ENCODE measurements around the gene FAM240A.
"Not testable (repeated sequence)": the region's sequence is repeated elsewhere in the genome, so short reads cannot be mapped to it uniquely, and the experiment has no call there.

Gene FAM240A

GRCh38 chr3:46586738-46587246 is 25.5 kb upstream of the FAM240A start:
- DNase-seq (ENCODE audit: low read depth), result no peak

- not testable (repeated sequence) for DNase-seq (ENCODE audit: low read depth)
Observed at GRCh38 chr3:46587268-46587667, 25.1 kb upstream of the FAM240A start.

DNA sequence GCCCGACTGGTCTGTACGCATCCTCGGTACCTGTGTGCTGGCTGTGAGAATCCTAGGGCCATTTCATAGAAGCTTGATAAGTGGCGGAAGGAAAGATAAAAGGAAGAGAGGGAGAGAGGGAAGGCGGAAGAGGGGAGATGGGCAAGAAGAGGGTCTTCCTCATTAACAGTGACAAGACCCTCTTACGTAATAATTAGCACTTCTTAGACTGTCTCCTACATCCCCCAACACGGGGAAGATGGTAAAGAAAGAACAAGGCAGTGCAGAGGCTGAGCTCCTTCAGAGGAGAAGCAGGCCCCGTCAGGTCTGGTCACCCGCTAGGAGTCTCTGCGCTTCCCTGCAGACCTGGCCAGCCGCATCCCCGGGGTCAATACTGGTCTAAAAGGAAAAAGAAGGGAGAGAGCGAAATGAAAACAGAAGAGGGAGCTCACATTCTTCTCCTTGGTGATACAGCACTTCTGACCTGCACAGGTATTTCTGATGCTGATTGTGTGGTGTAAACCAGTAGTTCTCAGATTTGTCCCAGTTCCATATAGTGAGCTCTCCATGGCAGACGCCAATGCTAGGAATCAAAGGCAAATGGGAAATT is 19.0 kb upstream of the FAM240A start:
- no peak for DNase-seq (ENCODE audit: low read depth)

- DNase-seq (ENCODE audit: low read depth), result no peak
Observed at GRCh38 chr3:46593979-46594378, 18.3 kb upstream of the FAM240A start.

DNA sequence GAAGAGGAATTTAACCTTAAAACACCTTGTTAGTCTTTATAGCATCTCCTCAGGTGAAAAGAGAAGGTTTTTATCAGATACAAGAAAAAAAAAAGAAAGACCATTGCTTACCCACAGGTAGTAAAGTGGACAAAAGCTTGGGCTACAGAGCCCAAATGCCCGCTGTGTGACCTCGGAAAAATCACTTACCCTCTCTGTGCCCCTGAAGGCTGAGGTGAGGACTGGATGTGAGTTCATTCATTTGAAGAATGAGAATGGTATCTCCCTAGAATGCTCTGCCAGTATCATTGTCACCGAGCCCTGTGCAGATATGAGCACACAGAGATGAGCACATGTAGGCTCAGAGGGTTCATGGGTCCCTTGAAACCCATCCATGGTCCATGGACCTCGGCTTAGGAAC is 17.6 kb upstream of the FAM240A start:
- DNase-seq (ENCODE audit: low read depth), result no peak

DNA sequence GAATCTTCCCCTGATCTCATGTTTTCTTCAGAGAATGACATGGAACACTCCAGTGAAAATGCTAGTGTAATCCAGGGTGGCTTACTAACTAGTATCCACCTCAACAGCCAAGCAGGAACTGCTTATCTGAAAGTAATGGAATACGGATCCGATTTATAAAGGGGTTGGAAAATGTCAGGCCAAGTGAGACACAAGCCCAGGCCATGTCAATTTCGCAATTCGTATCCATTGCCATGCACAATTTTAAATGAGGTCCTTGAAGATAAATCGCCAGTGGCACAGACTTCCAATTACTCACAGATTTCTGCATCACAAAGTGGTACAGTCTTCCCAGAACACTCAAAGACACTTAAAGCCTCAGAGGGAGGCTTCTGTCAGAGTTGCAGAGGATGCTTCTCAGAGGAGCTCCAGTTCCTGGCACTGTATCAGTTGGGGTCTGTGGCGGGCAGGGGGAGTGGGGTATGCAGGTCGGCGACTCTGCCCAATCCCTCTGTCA is 16.5 kb upstream of the FAM240A start:
- no peak for DNase-seq (ENCODE audit: low read depth)

GRCh38 chr3:46599590-46599989 is 12.7 kb upstream of the FAM240A start:
- DNase-seq (ENCODE audit: low read depth), result no peak

DNA sequence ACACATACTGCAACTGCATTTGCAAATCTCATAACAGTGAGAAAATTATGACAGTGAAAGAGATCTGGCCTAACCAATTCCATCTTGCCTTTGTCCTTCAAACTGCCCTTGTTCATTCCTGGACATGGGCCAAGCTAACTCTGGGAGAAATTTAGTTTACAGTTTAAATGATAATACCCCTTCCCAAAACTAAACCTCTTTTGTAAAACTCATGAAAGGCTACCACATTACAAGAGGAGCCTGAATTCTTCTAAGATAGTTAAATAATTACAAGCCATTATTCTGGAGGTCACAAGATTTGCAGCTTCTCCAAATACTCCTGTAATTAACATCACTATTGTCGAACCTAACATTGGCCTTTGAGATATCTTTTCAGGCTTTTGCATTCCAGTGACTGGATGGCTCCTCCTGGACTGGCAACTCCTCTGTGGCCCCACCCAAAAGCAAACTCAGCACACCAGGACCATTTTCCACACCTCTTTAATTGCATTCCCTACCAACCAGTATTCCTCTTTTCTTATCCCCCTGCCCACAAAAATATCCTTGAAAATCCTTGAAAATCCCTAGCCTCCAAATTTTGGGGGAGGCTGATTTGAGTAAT is 8.8 kb upstream of the FAM240A start:
- DNase-seq (ENCODE audit: low read depth), result no peak

- DNase-seq (ENCODE audit: low read depth), result no peak
Observed at GRCh38 chr3:46604127-46604526, 8.2 kb upstream of the FAM240A start.

- DNase-seq (ENCODE audit: low read depth), result no peak
Observed at GRCh38 chr3:46607603-46608028, 4.7 kb upstream of the FAM240A start.

GRCh38 chr3:46609212-46609721 is 3.1 kb upstream of the FAM240A start:
- no peak for DNase-seq (ENCODE audit: low read depth)

- no peak for DNase-seq (ENCODE audit: low read depth)
Observed at GRCh38 chr3:46609944-46610722, 2.2 kb upstream of the FAM240A start.

DNA sequence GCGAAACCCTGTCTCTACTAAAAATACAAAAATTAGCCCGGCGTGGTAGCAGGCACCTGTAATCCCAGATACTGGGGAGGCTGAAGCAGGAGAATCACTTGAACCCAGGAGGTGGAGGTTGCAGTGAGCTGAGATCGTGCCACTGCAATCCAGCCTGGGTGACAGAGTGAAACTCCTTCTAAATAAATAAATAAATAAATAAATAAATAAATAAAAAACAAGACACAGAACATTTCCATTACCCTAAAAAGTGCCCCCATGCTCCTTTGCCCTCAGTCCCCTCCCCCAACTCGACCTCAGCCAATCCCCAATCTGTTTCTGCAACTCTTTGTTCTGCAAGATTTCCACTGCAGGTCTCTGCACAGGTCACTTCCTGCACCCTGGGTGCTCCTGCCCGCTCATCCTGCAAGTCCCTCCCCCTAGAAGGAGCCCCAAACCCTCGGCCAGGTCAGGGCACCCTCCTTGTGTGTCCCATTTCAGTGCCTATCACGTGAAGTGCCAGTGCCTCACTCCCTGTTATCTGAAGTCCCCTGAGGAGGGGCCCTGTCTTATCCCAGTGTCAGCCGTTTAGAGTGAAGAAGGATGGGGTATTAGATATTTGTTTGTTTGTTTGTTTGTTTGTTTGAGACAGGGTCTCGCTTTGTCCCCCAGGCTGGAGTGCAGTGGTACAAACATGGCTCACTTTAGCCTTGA is 1.1 kb downstream of the FAM240A start:
- DNase-seq (ENCODE audit: low read depth), result no peak

GRCh38 chr3:46614431-46614830 is 2.1 kb downstream of the FAM240A start:
- no peak for DNase-seq (ENCODE audit: low read depth)

DNA sequence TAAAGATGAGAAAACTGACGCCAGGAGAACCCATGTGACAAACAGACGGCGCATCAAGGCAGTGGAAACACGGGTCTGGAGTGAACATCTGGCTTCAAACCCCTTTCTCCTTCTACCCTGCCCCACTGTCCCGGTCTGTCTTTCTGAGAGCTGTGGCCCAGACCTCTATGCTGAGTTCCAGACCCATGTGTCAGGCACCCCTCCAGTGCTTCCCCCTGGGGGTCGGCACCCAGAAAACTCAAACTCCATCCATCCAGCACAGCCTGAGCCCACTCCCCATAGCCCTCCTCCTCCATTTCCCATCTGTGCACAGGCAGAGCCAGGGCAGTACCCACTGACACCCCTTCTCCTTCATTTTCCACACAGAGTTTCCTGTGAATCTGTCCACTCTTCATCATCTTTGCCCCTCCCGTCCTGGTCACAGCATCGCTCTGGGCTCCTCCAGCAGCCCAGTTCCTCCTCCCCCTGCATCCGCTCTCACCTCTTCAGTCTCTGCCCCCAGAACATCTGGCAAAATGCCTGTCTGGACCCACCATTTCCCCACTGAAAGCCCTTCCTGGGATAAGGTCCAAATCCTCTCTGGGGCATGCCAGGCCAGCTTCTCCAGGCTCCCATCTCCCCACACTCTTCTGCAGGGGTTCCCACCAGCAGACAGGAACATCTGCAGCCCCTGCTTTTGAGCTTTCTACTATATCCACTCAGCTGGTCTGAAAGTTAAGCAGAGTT is 2.9 kb downstream of the FAM240A start:
- DNase-seq (ENCODE audit: low read depth), result no peak

DNA sequence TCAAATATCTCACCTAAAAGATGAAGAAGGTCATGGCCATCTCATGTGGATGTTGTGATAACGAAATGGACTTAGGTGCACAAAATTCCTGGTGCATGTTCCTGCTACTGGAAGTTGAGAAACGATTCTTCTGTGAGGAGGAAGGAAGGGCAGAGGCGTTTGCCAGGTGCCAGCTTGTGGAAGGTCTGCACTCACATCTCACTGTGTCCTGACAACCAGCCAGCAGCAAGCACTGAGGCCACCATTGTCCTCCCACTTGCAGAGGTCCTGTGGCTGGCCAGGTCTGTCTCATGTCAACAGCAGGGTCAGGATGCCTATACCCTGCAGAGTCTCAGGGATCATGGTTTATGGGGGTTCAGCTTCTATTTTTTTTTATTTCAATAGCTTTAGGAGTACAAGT is 3.7 kb downstream of the FAM240A start:
- no peak for DNase-seq (ENCODE audit: low read depth)

GRCh38 chr3:46617941-46618340 is 5.6 kb downstream of the FAM240A start:
- DNase-seq (ENCODE audit: low read depth), result no peak

DNA sequence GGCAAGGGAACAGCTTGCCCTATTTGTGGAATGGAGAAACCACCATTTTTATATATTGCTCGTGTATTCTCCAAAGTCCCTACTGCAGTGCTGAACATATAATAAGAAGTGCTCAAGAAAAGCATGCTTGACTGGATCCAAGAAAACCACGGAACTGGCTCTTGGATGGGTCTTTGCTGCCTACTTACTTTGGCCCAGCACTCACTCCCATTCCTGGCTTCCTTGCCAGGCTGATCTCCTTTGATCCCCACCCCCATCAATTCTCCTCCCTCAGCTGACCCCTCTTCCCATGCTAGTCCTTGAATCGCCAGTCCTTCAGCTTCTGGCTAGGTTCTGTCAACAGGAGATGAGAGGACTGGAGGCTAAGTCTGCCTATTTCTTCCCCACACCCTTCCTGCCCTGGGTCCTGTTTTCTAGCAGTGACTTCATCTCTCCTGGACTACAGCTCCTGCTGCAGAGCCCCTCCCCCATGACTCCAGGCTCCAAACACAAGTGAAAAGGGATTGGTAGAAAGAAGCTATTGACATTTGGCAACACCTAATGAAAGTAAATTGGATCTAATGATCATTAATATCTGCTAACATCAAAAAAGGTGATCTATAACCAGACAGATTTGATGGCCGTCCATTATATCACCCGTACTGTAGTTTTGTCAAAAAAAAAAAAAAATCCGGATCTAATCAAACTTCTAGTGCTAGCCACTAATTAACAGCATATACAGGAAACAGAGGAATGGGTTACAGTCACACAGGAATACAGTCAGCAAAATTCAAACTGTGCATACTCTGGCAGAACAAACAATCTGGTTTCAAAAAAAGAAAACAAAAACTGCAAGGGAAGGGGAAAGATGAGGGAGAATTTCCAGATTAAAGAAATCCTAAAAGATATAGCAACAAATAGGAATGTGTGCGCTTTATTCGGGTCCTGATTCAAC is 7.8 kb downstream of the FAM240A start:
- peak; percentile 12 for DNase-seq (ENCODE audit: low read depth)

DNA sequence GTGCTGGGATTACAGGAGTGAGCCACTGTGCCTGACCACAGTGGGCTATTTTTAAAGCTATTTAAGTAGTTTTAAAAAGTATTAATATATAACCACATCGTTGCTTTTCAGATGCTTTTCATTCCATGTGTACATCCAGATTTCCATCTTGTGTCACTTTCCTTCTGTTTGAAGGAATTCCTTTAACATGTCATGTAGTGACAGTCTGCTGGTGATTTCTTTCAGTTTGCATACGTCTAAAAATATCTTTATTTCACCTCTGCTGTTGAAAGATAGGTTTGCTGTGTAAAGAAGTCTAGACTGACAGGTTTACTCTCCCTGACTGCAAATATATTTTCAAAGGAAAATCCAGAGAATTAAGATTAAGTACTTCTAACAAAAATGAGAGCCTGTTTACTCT is 12.2 kb downstream of the FAM240A start:
- peak; percentile 11 for DNase-seq (ENCODE audit: low read depth)

DNA sequence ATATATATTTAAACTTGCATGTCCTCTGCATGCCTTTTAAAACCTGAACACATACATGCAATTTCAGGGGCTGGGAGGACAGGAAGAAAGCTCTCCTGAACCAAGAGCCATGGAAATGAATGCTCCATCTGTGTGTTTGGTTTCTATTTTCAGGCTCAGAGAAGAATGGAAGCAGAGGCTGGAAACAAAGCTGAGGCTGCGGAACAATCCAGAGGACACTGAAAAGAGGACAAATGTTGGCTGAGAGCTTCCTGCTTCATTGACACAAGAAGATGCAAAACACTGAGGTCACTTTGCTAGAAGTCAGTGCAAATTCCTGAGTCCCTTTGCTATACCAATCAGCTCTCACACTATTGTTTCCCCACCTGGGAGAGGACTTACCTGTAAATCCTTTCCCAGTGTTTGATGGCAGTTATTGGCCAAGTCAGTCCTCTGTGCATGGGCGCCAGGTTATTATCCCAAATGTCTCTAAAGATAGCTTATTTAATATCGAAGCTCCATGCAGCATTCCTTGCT is 12.7 kb downstream of the FAM240A start:
- no peak for DNase-seq (ENCODE audit: low read depth)

All from EH (cell line).